ENCODE results near the gene CX3CL1. TPM values are rescaled to one million over a fixed set of nuclear protein-coding genes. Genes with fewer than 3 reads are reported as not detected.

Gene CX3CL1
- polyA plus RNA-seq, 1 donor (not counting 4 experiments of a cell fraction or from before 2014, with no cell fraction given), result 0.47 TPM

DNA sequence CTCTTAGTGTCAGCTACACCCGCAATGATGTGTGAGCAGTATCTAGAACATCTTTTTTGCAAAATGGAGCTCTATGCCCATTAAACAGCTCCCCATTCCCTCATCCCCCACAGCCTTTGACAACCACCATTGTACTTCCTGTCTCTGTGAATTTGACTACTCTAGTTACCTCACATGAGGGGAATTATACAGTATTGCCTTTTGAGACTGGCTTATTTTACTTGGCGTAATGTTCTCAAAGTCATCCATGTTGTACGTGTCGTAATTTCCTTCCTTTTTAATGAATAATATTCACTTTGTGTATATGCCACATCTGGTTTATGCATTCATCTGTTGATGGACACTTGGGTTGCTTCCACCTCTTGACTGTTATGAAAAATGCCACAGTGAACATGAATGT lies 36.9 kb upstream of the CX3CL1 start:
- Histone ChIP-seq H3K9me3 (ENCODE audit: control insufficient read depth, low read depth, low read length) (no peaks in the 10 kb centered on the region), H3K27me3 (ENCODE audit: control insufficient read depth, extremely low read depth, insufficient read depth, low read length) (no peaks in the 10 kb centered on the region), H4K20me1 (ENCODE audit: control insufficient read depth, extremely low read depth, insufficient read depth, low read length) (no peaks in the 10 kb centered on the region), H3K4me1 (ENCODE audit: control insufficient read depth, extremely low read depth, insufficient read depth, low read length) (peaks cover 6% of the 10 kb centered on the region), H3K9ac (ENCODE audit: control insufficient read depth, extremely low read depth, insufficient read depth, low read length) (no peak overlapping the region), H2AFZ (ENCODE audit: control insufficient read depth, low read length) (no peak overlapping the region), H3K9me1 (ENCODE audit: control insufficient read depth, extremely low read depth, insufficient read depth, low read length) (no peaks in the 10 kb centered on the region), H3K79me2 (ENCODE audit: control insufficient read depth, insufficient read depth, low read length) (no peaks in the 10 kb centered on the region), H3K4me3 (ENCODE audit: control insufficient read depth in 2 of 3, extremely low read depth in 1 of 3, insufficient read depth in 2 of 3, low read depth in 1 of 3, low read length in 3 of 3) (no peak overlapping the region), H3K36me3 (ENCODE audit: control insufficient read depth in 2 of 2, extremely low read depth in 1 of 2, insufficient read depth in 2 of 2, low read length in 2 of 2) (no peaks in the 10 kb centered on the region), H3K27ac (ENCODE audit: control insufficient read depth, insufficient read depth, low read length) (no peak overlapping the region), H3K4me2 (ENCODE audit: control insufficient read depth, extremely low read depth, insufficient read depth, low read depth, low read length) (no peak overlapping the region)
- dilution Hi-C loops (cut with MboI; ENCODE audit: extremely low pct_ligation_motif_present, low sequenced_read_pairs), result no loop called here
- TF ChIP-seq EZH2 (IDR thresholded peaks at IDR 0.05; ENCODE audit: low read length) (no peak), CTCF (optimal IDR thresholded peaks at IDR 0.05 in 1 of 3, IDR thresholded peaks at IDR 0.05 in 1 of 3, conservative IDR thresholded peaks at IDR 0.05 in 1 of 3; ENCODE audit: extremely low read depth in 1 of 3, insufficient read depth in 2 of 3, low read length in 3 of 3) (no peak)
- FAIRE-seq, result no peak
- DNase-seq (ENCODE audit: low read depth, low spot score), result no peak

GRCh38 chr16:57341062-57341440 lies 31.2 kb upstream of the CX3CL1 start:
- no peak for FAIRE-seq
- Histone ChIP-seq H2AFZ (ENCODE audit: control insufficient read depth, low read length) (no peak overlapping the region), H3K9ac (ENCODE audit: control insufficient read depth, extremely low read depth, insufficient read depth, low read length) (no peak overlapping the region), H4K20me1 (ENCODE audit: control insufficient read depth, extremely low read depth, insufficient read depth, low read length) (no peaks in the 10 kb centered on the region), H3K27ac (ENCODE audit: control insufficient read depth, insufficient read depth, low read length) (peak overlapping the region; percentile 52), H3K36me3 (ENCODE audit: control insufficient read depth in 2 of 2, extremely low read depth in 1 of 2, insufficient read depth in 2 of 2, low read length in 2 of 2) (no peaks in the 10 kb centered on the region), H3K4me2 (ENCODE audit: control insufficient read depth, extremely low read depth, insufficient read depth, low read depth, low read length) (peak overlapping the region; percentile 34), H3K4me1 (ENCODE audit: control insufficient read depth, extremely low read depth, insufficient read depth, low read length) (peaks cover 27% of the 10 kb centered on the region), H3K9me1 (ENCODE audit: control insufficient read depth, extremely low read depth, insufficient read depth, low read length) (no peaks in the 10 kb centered on the region), H3K4me3 (ENCODE audit: control insufficient read depth in 2 of 3, extremely low read depth in 1 of 3, insufficient read depth in 2 of 3, low read depth in 1 of 3, low read length in 3 of 3) (no peak overlapping the region), H3K79me2 (ENCODE audit: control insufficient read depth, insufficient read depth, low read length) (no peaks in the 10 kb centered on the region), H3K27me3 (ENCODE audit: control insufficient read depth, extremely low read depth, insufficient read depth, low read length) (no peaks in the 10 kb centered on the region), H3K9me3 (ENCODE audit: control insufficient read depth, low read depth, low read length) (no peaks in the 10 kb centered on the region)
- TF ChIP-seq CTCF (optimal IDR thresholded peaks at IDR 0.05 in 1 of 3, IDR thresholded peaks at IDR 0.05 in 1 of 3, conservative IDR thresholded peaks at IDR 0.05 in 1 of 3; ENCODE audit: extremely low read depth in 1 of 3, insufficient read depth in 2 of 3, low read length in 3 of 3) (no peak), EZH2 (IDR thresholded peaks at IDR 0.05; ENCODE audit: low read length) (no peak)
- DNase-seq (ENCODE audit: low read depth, low spot score), result no peak
- dilution Hi-C loops (cut with MboI; ENCODE audit: extremely low pct_ligation_motif_present, low sequenced_read_pairs), result loop anchor here (10.0 kb wide), 1 partner anchor 74 kb away; no protein-coding TSS in a partner anchor

All from keratinocyte (primary cell).